Parathyroid adenoma (tissue), 2 donors: ENCODE results near the gene CEP250.

Source experiments
- H2AFZ ChIP-seq: fragments of 300-600 bp; sonication (generic); one replicate; pipeline ENCODE4 v1.7.0; 2017; ENCODE audit warnings: antibody characterized with exemption, mild to moderate bottlenecking
- H3K27ac ChIP-seq: fragments of 300-600 bp; sonication (generic); one replicate; pipeline ENCODE4 v1.7.0; 2017
- H3K27me3 ChIP-seq: fragments of 300-600 bp; sonication (generic); one replicate; pipeline ENCODE4 v1.7.0; 2017; ENCODE audit warnings: low read length; ENCODE audit not compliant: control insufficient read depth, insufficient read depth
- H3K36me3 ChIP-seq: fragments of 300-600 bp; sonication (generic); one replicate; pipeline ENCODE4 v1.7.0; 2017; ENCODE audit warnings: low read length; ENCODE audit not compliant: control insufficient read depth, insufficient read depth
- H3K4me1 ChIP-seq: fragments of 300-600 bp; sonication (generic); one replicate; pipeline ENCODE4 v1.7.0; 2017; ENCODE audit warnings: control low read depth
- H3K4me2 ChIP-seq: fragments of 300-600 bp; sonication (generic); one replicate; pipeline ENCODE4 v1.7.0; 2017; ENCODE audit warnings: low read length
- H3K4me3 ChIP-seq: fragments of 300-600 bp; sonication (generic); one replicate; pipeline ENCODE4 v1.7.0; 2017; ENCODE audit warnings: low read depth, low read length
- H3K79me2 ChIP-seq: fragments of 300-600 bp; sonication (generic); one replicate; pipeline ENCODE4 v1.7.0; 2017; ENCODE audit warnings: control low read depth
- H3K9ac ChIP-seq: fragments of 300-600 bp; sonication (generic); one replicate; pipeline ENCODE4 v1.7.0; 2017; ENCODE audit warnings: mild to moderate bottlenecking
- H3K9me3 ChIP-seq: fragments of 300-600 bp; sonication (generic); one replicate; pipeline ENCODE4 v1.7.0; 2017; ENCODE audit warnings: low read length; ENCODE audit not compliant: control insufficient read depth
- TF ChIP-seq, protein P1 (sequence below): fragments of 300-600 bp; sonication (generic); IDR thresholded peaks from one replicate; pipeline ENCODE4 v1.7.0; 2017; ENCODE audit warnings: antibody characterized with exemption, mild to moderate bottlenecking
- donor health status: primary hyperparathyroidism.

CEP250 gene

GRCh38 chr20:35511814-35512420 is 56.5 kb downstream of the CEP250 start:
- H3K27me3 ChIP-seq = no peaks in the 10 kb centered on the region
- H3K79me2 ChIP-seq = no peaks in the 10 kb centered on the region
- no peaks in the 10 kb centered on the region for H3K36me3 ChIP-seq

GRCh38 chr20:35514371-35514932 is 59.1 kb downstream of the CEP250 start:
- no peaks in the 10 kb centered on the region for H3K9me3 ChIP-seq
- H3K27me3 ChIP-seq = no peaks in the 10 kb centered on the region
- no peaks in the 10 kb centered on the region for H3K36me3 ChIP-seq
- H3K4me3 ChIP-seq = no peak overlapping the region
- H2AFZ ChIP-seq = no peak overlapping the region
- no peak overlapping the region for H3K4me2 ChIP-seq
- H3K9ac ChIP-seq = no peak overlapping the region
- TF ChIP-seq, protein P1, sequence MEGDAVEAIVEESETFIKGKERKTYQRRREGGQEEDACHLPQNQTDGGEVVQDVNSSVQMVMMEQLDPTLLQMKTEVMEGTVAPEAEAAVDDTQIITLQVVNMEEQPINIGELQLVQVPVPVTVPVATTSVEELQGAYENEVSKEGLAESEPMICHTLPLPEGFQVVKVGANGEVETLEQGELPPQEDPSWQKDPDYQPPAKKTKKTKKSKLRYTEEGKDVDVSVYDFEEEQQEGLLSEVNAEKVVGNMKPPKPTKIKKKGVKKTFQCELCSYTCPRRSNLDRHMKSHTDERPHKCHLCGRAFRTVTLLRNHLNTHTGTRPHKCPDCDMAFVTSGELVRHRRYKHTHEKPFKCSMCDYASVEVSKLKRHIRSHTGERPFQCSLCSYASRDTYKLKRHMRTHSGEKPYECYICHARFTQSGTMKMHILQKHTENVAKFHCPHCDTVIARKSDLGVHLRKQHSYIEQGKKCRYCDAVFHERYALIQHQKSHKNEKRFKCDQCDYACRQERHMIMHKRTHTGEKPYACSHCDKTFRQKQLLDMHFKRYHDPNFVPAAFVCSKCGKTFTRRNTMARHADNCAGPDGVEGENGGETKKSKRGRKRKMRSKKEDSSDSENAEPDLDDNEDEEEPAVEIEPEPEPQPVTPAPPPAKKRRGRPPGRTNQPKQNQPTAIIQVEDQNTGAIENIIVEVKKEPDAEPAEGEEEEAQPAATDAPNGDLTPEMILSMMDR = no peak
- no peak overlapping the region for H3K27ac ChIP-seq
- no peaks in the 10 kb centered on the region for H3K79me2 ChIP-seq
- no peaks in the 10 kb centered on the region for H3K4me1 ChIP-seq

More at GRCh38 chr20:35511814-35512420, 56.5 kb downstream of the CEP250 start:
- Histone ChIP-seq H3K9ac (no peak overlapping the region), H3K4me2 (no peak overlapping the region), H3K4me1 (no peaks in the 10 kb centered on the region), H2AFZ (no peak overlapping the region), H3K27ac (no peak overlapping the region), H3K9me3 (no peaks in the 10 kb centered on the region), H3K4me3 (no peak overlapping the region)
- TF ChIP-seq, protein P1 = peak; percentile 54

DNA sequence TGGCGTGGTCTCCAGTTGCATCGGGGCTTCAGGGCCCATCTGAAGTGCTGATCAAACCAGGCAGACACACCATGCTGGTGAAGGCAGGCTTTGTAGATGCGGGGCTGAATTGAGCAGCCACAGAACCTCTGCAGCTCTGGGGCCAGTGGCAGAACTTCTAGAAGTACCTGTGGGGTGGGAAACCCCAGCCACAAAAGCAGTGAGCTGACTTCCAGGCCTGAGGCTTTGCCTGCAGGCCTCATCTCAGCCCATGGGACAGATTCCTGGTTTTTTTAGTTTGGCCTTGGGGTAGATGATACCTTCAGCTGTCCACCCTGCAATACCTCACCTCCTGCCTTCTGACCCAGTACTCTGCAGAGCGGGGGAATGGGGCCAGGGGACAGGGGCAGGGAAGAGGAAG is 59.9 kb downstream of the CEP250 start:
- TF ChIP-seq, protein P1 = no peak
- no peaks in the 10 kb centered on the region for H3K4me1 ChIP-seq
- H3K27ac ChIP-seq = no peak overlapping the region
- H2AFZ ChIP-seq = no peak overlapping the region
- H3K4me2 ChIP-seq = no peak overlapping the region
- H3K4me3 ChIP-seq = no peak overlapping the region
- H3K27me3 ChIP-seq = no peaks in the 10 kb centered on the region
- no peaks in the 10 kb centered on the region for H3K36me3 ChIP-seq
- H3K9ac ChIP-seq = no peak overlapping the region
- H3K79me2 ChIP-seq = no peaks in the 10 kb centered on the region
- no peaks in the 10 kb centered on the region for H3K9me3 ChIP-seq

DNA sequence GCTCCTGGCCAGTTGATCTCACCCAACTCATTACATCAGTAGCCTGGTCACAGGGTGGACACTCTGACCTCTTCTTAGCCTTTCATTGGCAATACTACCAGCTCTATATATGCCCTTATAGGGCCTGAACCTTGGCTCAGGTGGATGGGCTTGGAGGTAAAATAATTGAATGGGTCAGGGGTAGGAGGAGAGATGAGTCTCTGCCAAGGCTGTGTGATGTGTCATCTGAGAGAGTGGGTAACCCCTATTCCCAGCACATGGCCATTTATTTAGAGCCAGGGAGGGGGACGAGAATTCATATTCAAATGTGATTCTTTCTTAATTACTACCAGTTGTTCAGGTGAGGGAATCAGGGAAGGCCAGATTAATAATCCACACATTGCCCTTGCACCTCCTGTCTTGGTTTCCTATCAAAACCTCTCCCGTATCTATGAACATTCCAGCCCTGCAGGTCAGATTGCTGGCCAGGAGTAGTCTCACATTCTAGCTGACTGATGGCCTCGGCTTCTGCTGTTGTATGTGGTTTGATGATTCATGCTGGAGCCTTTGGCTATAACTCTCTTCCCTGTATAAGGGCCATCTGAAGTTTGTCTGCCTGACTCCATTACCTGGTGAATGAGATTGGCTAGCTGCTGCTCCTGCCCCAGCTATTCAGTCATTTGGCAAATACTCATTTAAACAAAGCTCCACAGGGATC is 60.7 kb downstream of the CEP250 start:
- TF ChIP-seq, protein P1 = no peak
- H3K4me3 ChIP-seq = no peak overlapping the region
- no peaks in the 10 kb centered on the region for H3K9me3 ChIP-seq
- H3K36me3 ChIP-seq = no peaks in the 10 kb centered on the region
- H3K4me2 ChIP-seq = no peak overlapping the region
- H3K79me2 ChIP-seq = no peaks in the 10 kb centered on the region
- no peak overlapping the region for H3K27ac ChIP-seq
- no peaks in the 10 kb centered on the region for H3K4me1 ChIP-seq
- no peak overlapping the region for H3K9ac ChIP-seq
- no peak overlapping the region for H2AFZ ChIP-seq
- no peaks in the 10 kb centered on the region for H3K27me3 ChIP-seq
